ENCODE measurements around the gene LMO2. TPM values are rescaled to one million over a fixed set of nuclear protein-coding genes. Genes with fewer than 3 reads are reported as not detected.
"Not testable (repeated sequence)": the region's sequence is repeated elsewhere in the genome, so short reads cannot be mapped to it uniquely, and the experiment has no call there.

Gene LMO2
- 0.55 and 4.3 TPM in 2 replicates for total RNA-seq

- no peak for DNase-seq (ENCODE audit: low read depth)
Observed at GRCh38 chr11:33891714-33892327, at the start of gene LMO2. Gene LMO2, minus strand, starts transcription at chr11:33892076. Its CDS starts 22,360 bp downstream, at chr11:33869716.

DNA sequence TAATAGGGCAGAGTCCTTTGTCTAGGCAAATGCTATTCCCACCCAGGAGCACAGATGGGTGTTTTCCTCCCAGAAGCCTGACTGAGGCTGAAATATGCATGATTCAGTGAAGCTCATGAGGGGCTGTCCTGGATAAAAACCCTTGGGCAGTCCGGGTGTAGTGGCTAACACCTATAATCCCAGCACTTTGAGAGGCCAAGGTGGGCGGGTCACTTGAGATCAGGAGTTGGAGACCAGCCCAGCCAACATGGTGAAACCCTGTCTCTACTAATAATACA, 48.6 kb upstream of the LMO2 start:
- DNase-seq (ENCODE audit: low read depth), result no peak

DNA sequence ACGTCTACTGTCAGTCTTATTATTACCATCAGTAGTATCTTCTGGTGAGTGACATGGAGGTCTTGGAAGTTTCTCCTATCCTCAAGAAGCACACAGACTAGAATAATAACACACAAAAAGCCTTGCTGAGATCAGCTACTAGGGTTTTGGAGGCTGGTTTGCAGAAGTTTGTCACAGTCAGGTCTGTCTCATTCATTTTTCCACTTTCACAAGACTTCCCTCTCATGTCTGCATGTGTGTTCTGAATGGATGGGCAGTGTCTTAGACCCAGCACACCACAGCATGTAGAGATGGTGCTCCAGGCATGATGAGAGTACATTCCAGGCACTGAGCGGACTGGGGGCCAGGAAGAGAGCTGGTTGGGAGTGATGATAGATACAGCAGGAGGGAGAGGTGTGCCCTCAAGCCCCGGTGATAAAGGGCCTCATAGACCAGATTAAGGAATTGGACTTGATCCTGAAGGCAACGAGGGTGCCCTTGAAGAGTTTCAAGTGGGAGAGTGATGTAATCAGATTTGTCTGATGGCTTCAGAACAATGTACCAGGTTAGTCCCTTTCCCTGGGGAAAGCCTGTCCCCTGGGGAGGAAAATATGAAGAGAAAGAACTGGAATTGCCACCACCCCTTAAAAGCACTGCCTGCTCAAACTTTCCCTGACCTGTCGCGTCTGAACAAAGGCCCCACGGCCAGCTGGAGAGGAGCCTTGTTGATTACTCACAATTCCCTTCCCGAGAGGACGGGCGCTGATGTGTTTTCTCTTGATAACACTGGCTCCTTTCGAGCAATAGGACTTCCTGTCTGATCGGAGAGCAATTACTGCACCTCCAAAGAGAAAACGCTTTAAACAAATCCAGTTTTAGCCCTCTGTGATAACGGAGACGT, 45.1 kb upstream of the LMO2 start:
- DNase-seq (ENCODE audit: low read depth), result no peak

DNA sequence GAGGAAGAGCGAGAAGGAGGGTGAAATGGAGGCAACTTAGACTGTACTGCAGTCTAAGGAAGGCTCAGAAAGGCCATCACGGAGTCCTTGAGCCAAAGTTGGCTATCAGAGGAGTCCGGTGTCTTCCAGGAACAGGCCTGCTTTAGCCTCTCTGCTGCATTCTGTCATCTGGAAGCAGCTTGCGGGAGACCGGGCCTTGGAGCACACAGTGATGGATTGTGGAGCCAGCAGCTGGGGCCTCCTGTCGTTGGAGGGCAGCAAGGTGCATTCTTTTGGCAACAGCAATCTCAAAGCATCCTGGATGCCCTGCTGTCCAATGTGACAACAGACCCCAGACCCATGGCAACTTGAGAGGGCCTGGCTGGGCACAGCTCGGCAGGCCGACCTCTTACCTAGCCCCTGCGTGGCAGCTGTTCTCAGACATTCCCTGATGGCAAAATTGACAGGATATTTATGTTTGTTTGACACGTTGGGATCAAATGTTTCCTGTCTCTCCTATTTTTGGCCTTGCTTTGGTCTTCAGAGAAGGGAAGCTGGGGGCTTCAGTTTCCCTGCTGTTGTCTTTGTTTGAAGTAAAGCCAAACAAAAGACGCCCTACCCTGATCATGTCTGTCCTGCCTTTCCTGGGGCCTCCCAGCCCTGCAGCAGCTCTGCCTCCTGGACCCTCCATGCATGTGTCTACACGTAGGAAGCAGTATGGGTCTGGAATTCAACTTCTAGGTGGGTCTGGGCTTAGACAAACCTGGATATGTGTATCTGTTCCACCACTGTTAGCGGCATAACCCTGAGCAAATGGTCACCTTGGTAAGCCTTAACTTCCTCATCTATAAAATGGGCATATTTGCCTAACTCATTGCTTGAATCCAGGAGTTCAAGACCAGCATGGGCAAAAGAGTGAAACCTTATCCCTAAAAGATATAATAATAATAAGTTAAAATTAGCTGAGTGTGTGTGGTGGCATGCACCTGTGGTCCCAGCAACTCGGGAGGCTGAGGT, 43.9 kb upstream of the LMO2 start:
- DNase-seq (ENCODE audit: low read depth), result no peak

- DNase-seq (ENCODE audit: low read depth), result no peak
Observed at GRCh38 chr11:33935005-33935404, 43.1 kb upstream of the LMO2 start.

DNA sequence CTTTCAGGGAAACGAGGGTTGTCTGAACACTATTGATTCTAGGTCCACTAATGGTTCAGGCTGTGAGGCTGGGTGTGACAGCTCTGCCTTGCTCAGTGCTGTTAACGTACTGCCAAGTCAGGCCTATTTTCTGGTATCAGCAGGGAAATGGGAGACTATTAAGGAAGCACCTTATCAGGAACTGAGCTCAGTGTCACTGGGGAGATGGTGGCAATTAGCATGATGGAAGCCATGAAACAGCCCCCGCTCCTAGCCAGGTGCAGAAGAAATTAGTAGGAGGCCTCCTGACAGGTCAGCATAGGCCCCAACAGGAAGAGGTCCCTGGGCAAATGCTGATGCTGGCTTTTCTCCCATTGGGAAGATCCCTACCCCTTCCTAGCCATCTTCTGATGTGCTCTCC, 42.6 kb upstream of the LMO2 start:
- DNase-seq (ENCODE audit: low read depth), result no peak

DNA sequence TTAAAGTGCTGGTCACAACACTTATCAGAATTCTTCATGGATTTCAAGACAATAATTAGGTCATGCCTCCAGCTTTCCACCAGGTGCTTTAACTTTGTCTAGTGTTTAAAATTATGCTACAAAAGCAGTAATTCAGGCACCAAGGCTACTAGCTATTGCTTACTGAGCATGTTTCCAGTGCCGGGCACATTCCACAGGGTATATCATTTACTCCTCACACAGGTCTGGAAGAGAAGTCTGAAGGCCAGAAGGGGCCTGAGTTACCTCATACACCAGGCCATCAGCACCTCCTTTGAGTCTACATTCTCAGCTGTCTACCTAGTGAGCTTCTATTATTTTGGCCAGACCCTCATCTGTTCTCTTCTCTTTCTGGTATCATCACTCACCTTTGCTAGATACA, 41.7 kb upstream of the LMO2 start:
- peak; percentile 26 for DNase-seq (ENCODE audit: low read depth)

DNA sequence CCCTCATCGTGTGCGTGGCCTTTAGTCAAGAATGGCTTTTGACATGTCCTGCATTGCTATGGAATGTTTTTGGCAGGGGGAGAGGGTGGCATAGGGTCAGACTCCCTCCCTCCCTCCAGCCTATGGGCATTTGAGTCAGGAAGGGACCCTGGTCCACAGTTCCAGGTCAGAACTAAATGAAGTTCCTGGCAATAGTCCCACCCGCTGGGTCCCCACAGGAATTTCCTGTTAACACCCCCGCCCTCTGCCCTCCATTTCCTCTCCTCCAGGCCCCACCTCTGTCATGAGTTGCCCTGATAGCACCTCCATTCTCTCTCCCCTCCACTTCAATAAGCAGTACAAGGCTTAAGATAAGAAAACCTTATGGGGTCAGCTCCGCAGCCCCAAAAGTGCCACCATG, 40.8 kb upstream of the LMO2 start:
- DNase-seq (ENCODE audit: low read depth), result no peak

- not testable (repeated sequence) for DNase-seq (ENCODE audit: low read depth)
Observed at GRCh38 chr11:33931739-33932366, 40.0 kb upstream of the LMO2 start.

GRCh38 chr11:33931067-33931466, 39.2 kb upstream of the LMO2 start:
- no peak for DNase-seq (ENCODE audit: low read depth)

DNA sequence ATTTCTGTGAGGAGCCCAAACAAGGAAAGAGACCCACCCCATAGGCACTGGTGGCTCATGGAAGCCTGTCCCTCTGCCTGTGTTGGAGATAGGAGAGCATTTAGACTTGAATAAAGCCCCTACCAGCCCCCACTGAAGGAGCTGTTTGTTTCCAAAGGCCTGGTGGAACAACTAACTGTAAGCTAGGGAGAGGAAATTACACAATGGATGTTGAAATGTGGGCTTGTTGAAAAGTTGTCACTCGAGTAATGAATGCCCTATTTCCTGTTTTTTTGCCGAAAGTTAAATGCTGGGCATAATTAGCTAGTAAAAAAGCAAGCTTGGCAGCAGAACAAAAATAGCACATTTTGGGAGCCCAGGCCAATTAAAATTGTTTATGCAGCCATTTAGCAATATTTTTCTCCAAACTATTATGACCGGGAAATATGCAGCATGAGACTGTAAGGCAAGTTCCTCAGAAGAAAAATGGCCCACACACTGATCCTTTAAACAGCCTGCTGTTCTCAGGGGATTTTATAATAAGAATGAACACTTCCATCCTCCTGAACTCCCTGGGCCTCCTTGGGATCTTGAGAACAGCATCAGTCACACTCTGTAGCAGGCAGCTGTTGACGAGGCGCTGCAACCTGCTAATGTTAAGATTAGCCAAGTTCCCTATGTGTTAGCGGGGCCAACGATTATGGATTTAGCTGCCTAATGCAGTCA, 38.6 kb upstream of the LMO2 start:
- DNase-seq (ENCODE audit: low read depth), result peak; percentile 72

DNA sequence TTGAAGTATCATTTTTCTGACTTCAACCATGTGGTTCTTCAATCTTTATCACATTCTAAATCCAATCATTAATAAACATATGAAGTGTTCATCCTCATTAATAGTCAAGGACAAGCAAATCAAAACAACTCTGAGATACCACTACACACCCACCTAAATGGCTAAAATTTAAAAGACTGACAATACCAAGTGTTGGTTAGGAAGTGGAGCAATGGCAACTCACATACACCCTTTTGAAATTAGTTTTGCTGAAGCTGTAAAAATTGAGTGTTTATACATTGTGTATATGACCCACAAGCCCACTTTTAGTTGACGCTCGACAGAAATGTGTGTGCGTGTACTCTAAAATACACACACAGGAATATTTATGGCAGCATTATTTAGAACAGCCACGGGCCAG, 36.7 kb upstream of the LMO2 start:
- no peak for DNase-seq (ENCODE audit: low read depth)

DNA sequence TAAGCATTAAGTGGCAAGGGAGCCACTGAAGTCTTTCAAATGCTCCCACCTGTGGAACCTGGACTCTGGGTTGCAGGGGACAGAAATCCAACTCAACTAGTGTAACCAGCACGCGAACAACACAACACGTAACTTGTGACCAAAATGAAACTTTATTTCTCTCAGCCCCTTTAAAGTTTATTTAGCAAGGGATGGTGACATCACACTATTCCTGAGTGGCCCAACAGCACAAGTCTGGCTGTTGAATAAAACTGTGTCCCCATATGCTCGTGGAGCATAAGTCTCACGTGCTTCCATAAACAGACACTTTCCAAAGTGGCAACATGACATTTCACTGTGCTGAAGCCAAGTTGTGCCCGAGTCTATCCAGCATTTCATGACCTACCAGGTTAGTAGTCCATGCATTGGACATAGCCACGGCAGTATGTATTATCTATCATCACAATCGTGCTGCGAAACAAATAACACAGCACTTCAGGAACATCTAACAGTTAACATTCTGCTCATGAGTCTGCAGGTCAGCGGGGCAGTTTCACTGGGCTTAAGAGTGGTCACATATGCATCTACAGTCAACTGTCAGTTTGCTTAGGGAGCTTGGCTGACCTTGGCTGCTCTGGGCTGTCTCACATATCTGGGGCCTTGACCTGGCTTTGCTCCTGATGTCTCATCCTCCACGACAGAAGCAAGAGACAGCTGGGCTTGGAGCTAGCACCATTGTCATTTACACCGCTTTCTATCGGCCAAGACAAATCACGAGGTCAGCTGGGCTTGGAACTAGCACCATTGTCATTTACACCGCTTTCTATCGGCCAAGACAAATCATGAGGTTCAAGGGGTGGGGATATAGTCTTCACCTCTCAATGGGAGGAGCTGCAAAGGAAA, 35.0 kb upstream of the LMO2 start:
- DNase-seq (ENCODE audit: low read depth), result no peak

- DNase-seq (ENCODE audit: low read depth), result no peak
Observed at GRCh38 chr11:33924341-33924740, 32.5 kb upstream of the LMO2 start.

DNA sequence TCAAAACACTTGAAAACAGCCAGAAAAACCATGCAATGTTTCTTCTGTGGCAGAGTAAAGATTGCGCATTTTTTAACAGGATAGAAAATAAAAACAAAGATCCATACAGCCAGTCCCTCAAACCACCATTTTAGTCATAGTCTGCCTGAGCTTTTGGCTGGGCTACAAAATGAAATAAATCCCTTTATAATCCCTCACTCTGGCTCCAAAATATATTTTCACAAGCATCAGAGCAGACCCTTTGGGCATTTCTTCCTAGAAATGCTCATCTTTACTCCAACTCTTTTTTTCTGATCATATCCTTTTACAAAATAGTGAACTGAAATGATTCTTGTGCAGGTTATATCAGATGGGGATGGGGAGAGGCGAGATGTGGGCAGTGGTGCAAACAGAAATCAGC, 31.8 kb upstream of the LMO2 start:
- no peak for DNase-seq (ENCODE audit: low read depth)

- no peak for DNase-seq (ENCODE audit: low read depth)
Observed at GRCh38 chr11:33920838-33921613, 29.1 kb upstream of the LMO2 start.

DNA sequence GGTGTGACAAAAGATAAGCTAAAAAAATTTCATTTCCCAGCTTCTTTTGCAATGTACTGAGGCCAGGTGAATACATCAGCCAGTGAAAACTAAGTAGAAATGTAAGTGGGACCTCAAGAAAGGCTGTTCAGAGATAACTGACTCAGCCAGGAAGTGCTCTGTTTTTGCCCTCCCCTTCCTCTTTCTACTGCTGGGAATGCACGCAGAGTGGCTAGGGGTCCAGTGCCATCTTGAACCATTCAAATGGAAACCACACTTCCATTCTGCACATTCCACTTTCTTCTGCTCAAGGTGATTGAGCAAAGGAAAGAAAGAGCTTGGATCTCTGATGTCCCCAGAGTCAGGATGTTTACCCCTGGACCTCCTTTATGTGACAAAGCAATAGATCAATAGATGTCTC, 27.8 kb upstream of the LMO2 start:
- DNase-seq (ENCODE audit: low read depth), result no peak

GRCh38 chr11:33917402-33917801, 25.5 kb upstream of the LMO2 start:
- DNase-seq (ENCODE audit: low read depth), result not testable (repeated sequence)

DNA sequence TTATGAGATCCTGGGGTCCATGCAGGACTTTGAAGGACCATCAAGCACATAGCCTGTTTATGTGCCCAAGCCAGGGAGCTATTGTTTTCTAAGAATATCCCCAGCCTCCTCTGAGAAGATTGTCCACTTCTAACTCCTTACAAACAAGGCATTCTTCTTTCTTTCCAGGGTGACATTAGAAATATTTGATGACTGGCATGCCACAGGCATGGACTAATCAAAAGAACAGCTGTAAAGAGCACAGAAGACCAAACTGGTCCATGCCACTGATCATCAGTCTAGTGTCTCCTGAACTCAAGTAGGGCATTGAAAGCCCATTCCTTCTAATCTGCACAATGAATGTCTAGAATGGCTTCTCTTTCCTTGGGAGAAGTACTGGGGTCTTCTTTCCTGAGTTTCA, 24.9 kb upstream of the LMO2 start:
- DNase-seq (ENCODE audit: low read depth), result no peak

Measured in renal cortical epithelial cell (primary cell).